Measurements from ENCODE around the gene ZNF593. TPM values are rescaled to one million over a fixed set of nuclear protein-coding genes. Genes with fewer than 3 reads are reported as not detected.

Gene ZNF593
- total and polyA plus RNA-seq, 9 of the 15 experiments (the other 6 are each of a cell fraction or from before 2014, with no cell fraction given) = 9.8 to 334 (median 48.2) TPM

DNA sequence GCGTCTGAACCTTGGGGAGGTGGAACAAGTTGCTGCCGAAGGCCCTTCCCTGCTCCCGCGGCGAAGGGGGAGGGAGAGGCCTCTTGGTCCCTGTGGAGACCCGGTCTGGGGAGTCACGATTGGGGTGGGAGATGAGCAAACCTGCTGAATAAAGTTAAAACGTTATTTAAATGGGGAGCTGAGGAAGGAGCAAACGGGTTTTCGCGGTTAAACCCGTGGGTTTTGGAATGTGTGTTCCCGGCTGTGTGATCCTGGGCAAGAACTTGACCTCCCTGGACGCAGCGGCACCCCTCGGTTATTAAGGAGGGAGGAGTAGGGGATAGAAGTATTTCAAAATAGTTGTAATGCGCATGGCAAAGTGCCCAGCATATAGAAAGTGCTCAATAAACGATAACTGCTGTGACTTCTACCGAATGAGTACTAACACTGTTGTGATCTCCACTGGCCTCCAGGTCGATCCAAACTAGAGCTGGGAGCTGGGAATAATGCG lies 7.4 kb upstream of the ZNF593 start (continued):
- TF ChIP-seq, protein P1, sequence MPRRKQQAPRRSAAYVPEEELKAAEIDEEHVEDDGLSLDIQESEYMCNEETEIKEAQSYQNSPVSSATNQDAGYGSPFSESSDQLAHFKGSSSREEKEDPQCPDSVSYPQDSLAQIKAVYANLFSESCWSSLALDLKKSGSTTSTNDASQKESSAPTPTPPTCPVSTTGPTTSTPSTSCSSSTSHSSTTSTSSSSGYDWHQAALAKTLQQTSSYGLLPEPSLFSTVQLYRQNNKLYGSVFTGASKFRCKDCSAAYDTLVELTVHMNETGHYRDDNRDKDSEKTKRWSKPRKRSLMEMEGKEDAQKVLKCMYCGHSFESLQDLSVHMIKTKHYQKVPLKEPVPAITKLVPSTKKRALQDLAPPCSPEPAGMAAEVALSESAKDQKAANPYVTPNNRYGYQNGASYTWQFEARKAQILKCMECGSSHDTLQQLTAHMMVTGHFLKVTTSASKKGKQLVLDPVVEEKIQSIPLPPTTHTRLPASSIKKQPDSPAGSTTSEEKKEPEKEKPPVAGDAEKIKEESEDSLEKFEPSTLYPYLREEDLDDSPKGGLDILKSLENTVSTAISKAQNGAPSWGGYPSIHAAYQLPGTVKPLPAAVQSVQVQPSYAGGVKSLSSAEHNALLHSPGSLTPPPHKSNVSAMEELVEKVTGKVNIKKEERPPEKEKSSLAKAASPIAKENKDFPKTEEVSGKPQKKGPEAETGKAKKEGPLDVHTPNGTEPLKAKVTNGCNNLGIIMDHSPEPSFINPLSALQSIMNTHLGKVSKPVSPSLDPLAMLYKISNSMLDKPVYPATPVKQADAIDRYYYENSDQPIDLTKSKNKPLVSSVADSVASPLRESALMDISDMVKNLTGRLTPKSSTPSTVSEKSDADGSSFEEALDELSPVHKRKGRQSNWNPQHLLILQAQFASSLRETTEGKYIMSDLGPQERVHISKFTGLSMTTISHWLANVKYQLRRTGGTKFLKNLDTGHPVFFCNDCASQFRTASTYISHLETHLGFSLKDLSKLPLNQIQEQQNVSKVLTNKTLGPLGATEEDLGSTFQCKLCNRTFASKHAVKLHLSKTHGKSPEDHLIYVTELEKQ (CRISPR knock-in tag; IDR thresholded peaks at IDR 0.05) = no peak
- TF ChIP-seq POLR2A (conservative IDR thresholded peaks at IDR 0.05) (no peak), LARP7 (IDR thresholded peaks at IDR 0.05) (no peak), ZNF232 (CRISPR knock-in tag; IDR thresholded peaks at IDR 0.05) (no peak), NFATC3 (IDR thresholded peaks at IDR 0.05) (no peak), ZNF311 (CRISPR knock-in tag; IDR thresholded peaks at IDR 0.05) (no peak), EP300 (IDR thresholded peaks at IDR 0.05; ENCODE audit: low read length) (no peak), ZNF41 (CRISPR knock-in tag; conservative IDR thresholded peaks at IDR 0.05) (no peak), WHSC1 (IDR thresholded peaks at IDR 0.05; ENCODE audit: low read length) (no peak), GATAD2B (IDR thresholded peaks at IDR 0.05; ENCODE audit: borderline replicate concordance) (no peak), TEAD4 (IDR thresholded peaks at IDR 0.05; ENCODE audit: low read length) (no peak; the same call in none of the 2 replicates), TEAD4 (CRISPR knock-in tag; IDR thresholded peaks at IDR 0.05; ENCODE audit: borderline replicate concordance) (no peak), EHMT2 (IDR thresholded peaks at IDR 0.05) (no peak), ZNF212 (CRISPR knock-in tag; IDR thresholded peaks at IDR 0.05) (no peak), CTBP1 (IDR thresholded peaks at IDR 0.05; ENCODE audit: borderline replicate concordance) (no peak), ZNF766 (CRISPR knock-in tag; conservative IDR thresholded peaks at IDR 0.05) (no peak)
- TF ChIP-seq, protein P2, sequence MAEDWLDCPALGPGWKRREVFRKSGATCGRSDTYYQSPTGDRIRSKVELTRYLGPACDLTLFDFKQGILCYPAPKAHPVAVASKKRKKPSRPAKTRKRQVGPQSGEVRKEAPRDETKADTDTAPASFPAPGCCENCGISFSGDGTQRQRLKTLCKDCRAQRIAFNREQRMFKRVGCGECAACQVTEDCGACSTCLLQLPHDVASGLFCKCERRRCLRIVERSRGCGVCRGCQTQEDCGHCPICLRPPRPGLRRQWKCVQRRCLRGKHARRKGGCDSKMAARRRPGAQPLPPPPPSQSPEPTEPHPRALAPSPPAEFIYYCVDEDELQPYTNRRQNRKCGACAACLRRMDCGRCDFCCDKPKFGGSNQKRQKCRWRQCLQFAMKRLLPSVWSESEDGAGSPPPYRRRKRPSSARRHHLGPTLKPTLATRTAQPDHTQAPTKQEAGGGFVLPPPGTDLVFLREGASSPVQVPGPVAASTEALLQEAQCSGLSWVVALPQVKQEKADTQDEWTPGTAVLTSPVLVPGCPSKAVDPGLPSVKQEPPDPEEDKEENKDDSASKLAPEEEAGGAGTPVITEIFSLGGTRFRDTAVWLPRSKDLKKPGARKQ (CRISPR knock-in tag; IDR thresholded peaks at IDR 0.05) = peak; percentile 7; the same call in 1 of the 2 replicates
